Osteocyte (in vitro differentiated cells): ENCODE results near the gene RGSL1. TPM values are rescaled to one million over a fixed set of nuclear protein-coding genes. Genes with fewer than 3 reads are reported as not detected.

Experiments
- DNase-seq: peaks from one replicate; pipeline ENCODE4 v3.0.0; 2021; ENCODE audit warnings: mixed read lengths; ENCODE audit not compliant: unreplicated experiment; ENCODE audit errors: extremely low spot score
- H3K27ac Mint-ChIP-seq: one replicate; pipeline ENCODE4 v1.8.0; 2021; ENCODE audit warnings: mild to moderate bottlenecking, mixed read lengths; ENCODE audit not compliant: unreplicated experiment
- H3K27me3 Mint-ChIP-seq: one replicate; pipeline ENCODE4 v1.8.0; 2021; ENCODE audit warnings: mixed read lengths; ENCODE audit not compliant: unreplicated experiment
- H3K36me3 Mint-ChIP-seq: one replicate; pipeline ENCODE4 v1.8.0; 2021; ENCODE audit warnings: mixed read lengths; ENCODE audit not compliant: unreplicated experiment
- H3K4me1 Mint-ChIP-seq: one replicate; pipeline ENCODE4 v1.8.0; 2021; ENCODE audit warnings: mixed read lengths; ENCODE audit not compliant: unreplicated experiment
- H3K4me3 Mint-ChIP-seq: one replicate; pipeline ENCODE4 v1.8.0; 2021; ENCODE audit warnings: mild to moderate bottlenecking, moderate library complexity, mixed read lengths; ENCODE audit not compliant: unreplicated experiment
- H3K9me3 Mint-ChIP-seq: one replicate; pipeline ENCODE4 v1.8.0; 2021; ENCODE audit warnings: mixed read lengths; ENCODE audit not compliant: unreplicated experiment
- CTCF ChIP-seq: fragments of 200-600 bp; sonication (generic); IDR thresholded peaks from 2 replicates; pipeline ENCODE4 v1.5.0; 2021; ENCODE audit warnings: antibody characterized with exemption, mild to moderate bottlenecking, moderate library complexity
- total RNA-seq: library from RNA; stranded (reverse); gene quantifications from 2 replicates; pipeline ENCODE4 v1.2.1, GENCODE V29; 2021

RGSL1 gene
- total RNA-seq, 1 donor from 2014 or later: not detected

- H3K27ac Mint-ChIP-seq: no peak overlapping the region
- no peak overlapping the region for H3K4me3 Mint-ChIP-seq
- TF ChIP-seq CTCF: no peak
- no peak for DNase-seq
- H3K27me3 Mint-ChIP-seq: no peaks in the 10 kb centered on the region
- H3K36me3 Mint-ChIP-seq: no peaks in the 10 kb centered on the region
- H3K9me3 Mint-ChIP-seq: no peaks in the 10 kb centered on the region
- no peaks in the 10 kb centered on the region for H3K4me1 Mint-ChIP-seq
Observed at GRCh38 chr1:182552527-182552926, 102.6 kb downstream of the RGSL1 start.

GRCh38 chr1:182555493-182555892 lies 105.5 kb downstream of the RGSL1 start:
- H3K27me3 Mint-ChIP-seq: peaks cover 2% of the 10 kb centered on the region
- no peak for DNase-seq
- H3K4me1 Mint-ChIP-seq: no peaks in the 10 kb centered on the region
- H3K27ac Mint-ChIP-seq: no peak overlapping the region
- no peaks in the 10 kb centered on the region for H3K9me3 Mint-ChIP-seq
- TF ChIP-seq CTCF: no peak
- H3K36me3 Mint-ChIP-seq: no peaks in the 10 kb centered on the region
- H3K4me3 Mint-ChIP-seq: no peak overlapping the region

- H3K36me3 Mint-ChIP-seq: no peaks in the 10 kb centered on the region
- DNase-seq: no peak
- no peak overlapping the region for H3K27ac Mint-ChIP-seq
- H3K4me3 Mint-ChIP-seq: no peak overlapping the region
- no peak for TF ChIP-seq CTCF
- H3K9me3 Mint-ChIP-seq: no peaks in the 10 kb centered on the region
- no peaks in the 10 kb centered on the region for H3K4me1 Mint-ChIP-seq
- H3K27me3 Mint-ChIP-seq: peaks cover 2% of the 10 kb centered on the region
Observed at GRCh38 chr1:182556279-182556678, 106.3 kb downstream of the RGSL1 start.

GRCh38 chr1:182560392-182560984 lies 110.5 kb downstream of the RGSL1 start:
- Mint-ChIP-seq H3K36me3 (no peaks in the 10 kb centered on the region), H3K27me3 (peaks cover 2% of the 10 kb centered on the region), H3K4me3 (no peak overlapping the region), H3K4me1 (no peaks in the 10 kb centered on the region), H3K9me3 (peaks cover 4% of the 10 kb centered on the region), H3K27ac (no peak overlapping the region)
- TF ChIP-seq CTCF: no peak
- DNase-seq: no peak

GRCh38 chr1:182561456-182561855 lies 111.5 kb downstream of the RGSL1 start:
- no peak for TF ChIP-seq CTCF
- H3K27me3 Mint-ChIP-seq: peaks cover 2% of the 10 kb centered on the region
- no peaks in the 10 kb centered on the region for H3K36me3 Mint-ChIP-seq
- H3K4me3 Mint-ChIP-seq: no peak overlapping the region
- DNase-seq: no peak
- peaks cover 6% of the 10 kb centered on the region for H3K9me3 Mint-ChIP-seq
- no peak overlapping the region for H3K27ac Mint-ChIP-seq
- no peaks in the 10 kb centered on the region for H3K4me1 Mint-ChIP-seq
